SK-N-SH treated with all-trans-retinoic acid at 6 μM for 48 hours (cell line): Measurements from ENCODE around the gene GLYR1.

Experiments used
- ATAC-seq: fragments of 200-7000 bp; cut with Tn5 transposase; 3 replicates; pipeline ENCODE4 v1.9.1; 2020; ENCODE audit warnings: mild to moderate bottlenecking, moderate library complexity
- ARNTL ChIP-seq: fragments of 450-650 bp; formaldehyde crosslinking; IDR thresholded peaks from 2 replicates; pipeline ENCODE4 v1.5.0; 2020; ENCODE audit warnings: low read depth, mild to moderate bottlenecking, moderate library complexity, borderline replicate concordance
- BACH2 ChIP-seq: fragments of 250-450 bp; sonication (Bioruptor Pico); IDR thresholded peaks from 2 replicates; pipeline ENCODE4 v1.9.0; 2021; ENCODE audit warnings: mild to moderate bottlenecking, borderline replicate concordance
- ESRRG ChIP-seq: fragments of 250-450 bp; sonication (Bioruptor Pico); IDR thresholded peaks from 2 replicates; pipeline ENCODE4 v1.6.1; 2021; ENCODE audit warnings: mild to moderate bottlenecking
- GLIS3 ChIP-seq: fragments of 250-450 bp; sonication (Bioruptor Pico); IDR thresholded peaks from 2 replicates; pipeline ENCODE4 v1.5.0; 2020; ENCODE audit warnings: mild to moderate bottlenecking, moderate library complexity
- ISL1 ChIP-seq: fragments of 250-450 bp; sonication (Bioruptor Pico); IDR thresholded peaks from 2 replicates; pipeline ENCODE4 v2.1.2; 2022; ENCODE audit warnings: mild to moderate bottlenecking, moderate library complexity
- OSR1 ChIP-seq: fragments of 250-450 bp; sonication (Bioruptor Pico); IDR thresholded peaks from 2 replicates; pipeline ENCODE4 v1.8.0; 2022; ENCODE audit warnings: moderate library complexity, mild to moderate bottlenecking, inconsistent platforms
- PPARA ChIP-seq: fragments of 250-450 bp; sonication (Bioruptor Pico); IDR thresholded peaks from 2 replicates; pipeline ENCODE4 v1.5.0; 2020; ENCODE audit warnings: mild to moderate bottlenecking, borderline replicate concordance
- RARB ChIP-seq: fragments of 250-450 bp; sonication (Bioruptor Pico); IDR thresholded peaks from 2 replicates; pipeline ENCODE4 v1.8.0; 2021; ENCODE audit warnings: mild to moderate bottlenecking, moderate library complexity
- SNAI2 ChIP-seq: fragments of 250-450 bp; sonication (Bioruptor Pico); IDR thresholded peaks from 2 replicates; pipeline ENCODE4 v1.5.0; 2020; ENCODE audit warnings: mild to moderate bottlenecking, moderate library complexity
- TOX ChIP-seq: fragments of 250-450 bp; sonication (Bioruptor Pico); IDR thresholded peaks from 2 replicates; pipeline ENCODE4 v1.8.0; 2021; ENCODE audit warnings: mild to moderate bottlenecking, moderate library complexity, borderline replicate concordance
- ZC3H10 ChIP-seq: fragments of 250-450 bp; sonication (Bioruptor Pico); IDR thresholded peaks from 2 replicates; pipeline ENCODE4 v1.5.1; 2021; ENCODE audit warnings: mild to moderate bottlenecking, moderate library complexity
- ZFP3 ChIP-seq: fragments of 250-450 bp; sonication (Bioruptor Pico); IDR thresholded peaks from 2 replicates; pipeline ENCODE4 v1.5.0; 2020; ENCODE audit warnings: mild to moderate bottlenecking, moderate library complexity
- ZFP30 ChIP-seq: fragments of 450-650 bp; formaldehyde crosslinking; IDR thresholded peaks from 2 replicates; pipeline ENCODE4 v1.5.0; 2022; ENCODE audit warnings: mild to moderate bottlenecking, moderate library complexity
- ZNF565 ChIP-seq: fragments of 450-650 bp; formaldehyde crosslinking; conservative IDR thresholded peaks from 2 replicates; pipeline ENCODE4 v1.5.0; 2020; ENCODE audit warnings: low read depth, mild to moderate bottlenecking, moderate library complexity
- TF ChIP-seq, protein P1 (sequence below): fragments of 250-450 bp; sonication (Bioruptor Pico); IDR thresholded peaks from 2 replicates; pipeline ENCODE4 v1.5.1; 2021; ENCODE audit warnings: mild to moderate bottlenecking, moderate library complexity
- TF ChIP-seq, protein P2 (sequence below): fragments of 250-450 bp; sonication (Bioruptor Pico); IDR thresholded peaks from 2 replicates; pipeline ENCODE4 v1.5.1; 2020; ENCODE audit warnings: low read depth, mild to moderate bottlenecking, moderate library complexity
- TF ChIP-seq, protein P3 (sequence below): fragments of 250-450 bp; sonication (Bioruptor Pico); IDR thresholded peaks from 2 replicates; pipeline ENCODE4 v1.8.0; 2020; ENCODE audit warnings: mild to moderate bottlenecking, moderate library complexity, borderline replicate concordance
- TF ChIP-seq, protein P4 (sequence below): fragments of 250-450 bp; sonication (Bioruptor Pico); IDR thresholded peaks from 2 replicates; pipeline ENCODE4 v1.8.0; 2021; ENCODE audit warnings: low read depth, mild to moderate bottlenecking, moderate library complexity, borderline replicate concordance

GLYR1 gene

DNA sequence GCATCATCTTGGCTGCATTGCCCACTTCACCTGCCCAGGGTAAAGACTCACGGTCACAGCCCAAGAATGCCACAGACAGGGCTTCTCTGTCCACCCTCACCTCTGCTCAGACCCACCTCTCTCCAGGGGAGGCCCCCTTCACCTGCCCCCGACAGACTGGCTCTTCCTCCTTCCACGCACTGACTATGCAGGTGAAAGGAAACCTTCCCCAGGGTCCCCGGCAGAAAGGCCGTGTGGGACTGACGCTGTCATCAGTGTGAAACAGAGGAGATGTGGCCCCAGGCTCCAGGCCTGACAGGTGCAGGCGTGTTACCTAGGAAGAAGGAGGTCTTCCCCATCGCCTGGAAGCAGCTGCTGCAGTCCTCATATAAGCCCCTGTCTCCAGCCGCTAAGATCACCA is 35.3 kb downstream of the GLYR1 start:
- TF ChIP-seq, protein P1, sequence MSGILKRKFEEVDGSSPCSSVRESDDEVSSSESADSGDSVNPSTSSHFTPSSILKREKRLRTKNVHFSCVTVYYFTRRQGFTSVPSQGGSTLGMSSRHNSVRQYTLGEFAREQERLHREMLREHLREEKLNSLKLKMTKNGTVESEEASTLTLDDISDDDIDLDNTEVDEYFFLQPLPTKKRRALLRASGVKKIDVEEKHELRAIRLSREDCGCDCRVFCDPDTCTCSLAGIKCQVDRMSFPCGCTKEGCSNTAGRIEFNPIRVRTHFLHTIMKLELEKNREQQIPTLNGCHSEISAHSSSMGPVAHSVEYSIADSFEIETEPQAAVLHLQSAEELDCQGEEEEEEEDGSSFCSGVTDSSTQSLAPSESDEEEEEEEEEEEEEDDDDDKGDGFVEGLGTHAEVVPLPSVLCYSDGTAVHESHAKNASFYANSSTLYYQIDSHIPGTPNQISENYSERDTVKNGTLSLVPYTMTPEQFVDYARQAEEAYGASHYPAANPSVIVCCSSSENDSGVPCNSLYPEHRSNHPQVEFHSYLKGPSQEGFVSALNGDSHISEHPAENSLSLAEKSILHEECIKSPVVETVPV: no peak
- no peak for TF ChIP-seq RARB (CRISPR knock-in tag)
- TF ChIP-seq, protein P2, sequence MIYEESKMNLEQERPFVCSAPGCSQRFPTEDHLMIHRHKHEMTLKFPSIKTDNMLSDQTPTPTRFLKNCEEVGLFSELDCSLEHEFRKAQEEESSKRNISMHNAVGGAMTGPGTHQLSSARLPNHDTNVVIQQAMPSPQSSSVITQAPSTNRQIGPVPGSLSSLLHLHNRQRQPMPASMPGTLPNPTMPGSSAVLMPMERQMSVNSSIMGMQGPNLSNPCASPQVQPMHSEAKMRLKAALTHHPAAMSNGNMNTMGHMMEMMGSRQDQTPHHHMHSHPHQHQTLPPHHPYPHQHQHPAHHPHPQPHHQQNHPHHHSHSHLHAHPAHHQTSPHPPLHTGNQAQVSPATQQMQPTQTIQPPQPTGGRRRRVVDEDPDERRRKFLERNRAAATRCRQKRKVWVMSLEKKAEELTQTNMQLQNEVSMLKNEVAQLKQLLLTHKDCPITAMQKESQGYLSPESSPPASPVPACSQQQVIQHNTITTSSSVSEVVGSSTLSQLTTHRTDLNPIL (CRISPR knock-in tag): no peak
- no peak for TF ChIP-seq ZFP30 (CRISPR knock-in tag)
- no peak for TF ChIP-seq ARNTL (CRISPR knock-in tag)
- no peak for TF ChIP-seq ESRRG (CRISPR knock-in tag)
- ATAC-seq: no peak; the same call in 2 of the 3 replicates

DNA sequence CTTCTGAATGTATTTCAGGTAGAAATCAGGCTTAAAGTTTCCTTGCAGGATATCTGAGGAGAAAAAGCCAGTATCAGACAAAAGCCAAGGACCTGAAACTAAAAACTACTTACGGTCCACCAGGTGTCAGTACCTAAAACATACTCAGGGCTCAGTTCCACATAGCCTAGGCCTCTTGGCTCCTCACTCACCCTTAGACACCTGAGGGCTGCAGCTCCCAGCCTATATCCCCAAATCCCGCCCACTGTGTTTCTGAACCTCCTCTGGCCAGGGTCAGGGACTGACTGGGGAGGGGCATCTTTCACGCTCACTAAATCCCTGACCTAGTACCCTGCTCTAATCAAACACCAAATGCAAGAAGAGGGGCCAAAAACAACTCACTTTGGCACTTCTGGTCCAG is 35.8 kb downstream of the GLYR1 start:
- ATAC-seq: no peak
- no peak for TF ChIP-seq PPARA
- no peak for TF ChIP-seq GLIS3
- TF ChIP-seq ESRRG (CRISPR knock-in tag): no peak
- TF ChIP-seq, protein P2 (CRISPR knock-in tag): no peak
- TF ChIP-seq, protein P3, sequence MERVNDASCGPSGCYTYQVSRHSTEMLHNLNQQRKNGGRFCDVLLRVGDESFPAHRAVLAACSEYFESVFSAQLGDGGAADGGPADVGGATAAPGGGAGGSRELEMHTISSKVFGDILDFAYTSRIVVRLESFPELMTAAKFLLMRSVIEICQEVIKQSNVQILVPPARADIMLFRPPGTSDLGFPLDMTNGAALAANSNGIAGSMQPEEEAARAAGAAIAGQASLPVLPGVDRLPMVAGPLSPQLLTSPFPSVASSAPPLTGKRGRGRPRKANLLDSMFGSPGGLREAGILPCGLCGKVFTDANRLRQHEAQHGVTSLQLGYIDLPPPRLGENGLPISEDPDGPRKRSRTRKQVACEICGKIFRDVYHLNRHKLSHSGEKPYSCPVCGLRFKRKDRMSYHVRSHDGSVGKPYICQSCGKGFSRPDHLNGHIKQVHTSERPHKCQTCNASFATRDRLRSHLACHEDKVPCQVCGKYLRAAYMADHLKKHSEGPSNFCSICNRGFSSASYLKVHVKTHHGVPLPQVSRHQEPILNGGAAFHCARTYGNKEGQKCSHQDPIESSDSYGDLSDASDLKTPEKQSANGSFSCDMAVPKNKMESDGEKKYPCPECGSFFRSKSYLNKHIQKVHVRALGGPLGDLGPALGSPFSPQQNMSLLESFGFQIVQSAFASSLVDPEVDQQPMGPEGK (CRISPR knock-in tag): no peak
- TF ChIP-seq SNAI2: no peak
- TF ChIP-seq OSR1 (CRISPR knock-in tag): no peak
- TF ChIP-seq, protein P4, sequence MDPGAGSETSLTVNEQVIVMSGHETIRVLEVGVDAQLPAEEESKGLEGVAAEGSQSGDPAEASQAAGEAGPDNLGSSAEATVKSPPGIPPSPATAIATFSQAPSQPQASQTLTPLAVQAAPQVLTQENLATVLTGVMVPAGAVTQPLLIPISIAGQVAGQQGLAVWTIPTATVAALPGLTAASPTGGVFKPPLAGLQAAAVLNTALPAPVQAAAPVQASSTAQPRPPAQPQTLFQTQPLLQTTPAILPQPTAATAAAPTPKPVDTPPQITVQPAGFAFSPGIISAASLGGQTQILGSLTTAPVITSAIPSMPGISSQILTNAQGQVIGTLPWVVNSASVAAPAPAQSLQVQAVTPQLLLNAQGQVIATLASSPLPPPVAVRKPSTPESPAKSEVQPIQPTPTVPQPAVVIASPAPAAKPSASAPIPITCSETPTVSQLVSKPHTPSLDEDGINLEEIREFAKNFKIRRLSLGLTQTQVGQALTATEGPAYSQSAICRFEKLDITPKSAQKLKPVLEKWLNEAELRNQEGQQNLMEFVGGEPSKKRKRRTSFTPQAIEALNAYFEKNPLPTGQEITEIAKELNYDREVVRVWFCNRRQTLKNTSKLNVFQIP: no peak
- TF ChIP-seq BACH2 (CRISPR knock-in tag): no peak

DNA sequence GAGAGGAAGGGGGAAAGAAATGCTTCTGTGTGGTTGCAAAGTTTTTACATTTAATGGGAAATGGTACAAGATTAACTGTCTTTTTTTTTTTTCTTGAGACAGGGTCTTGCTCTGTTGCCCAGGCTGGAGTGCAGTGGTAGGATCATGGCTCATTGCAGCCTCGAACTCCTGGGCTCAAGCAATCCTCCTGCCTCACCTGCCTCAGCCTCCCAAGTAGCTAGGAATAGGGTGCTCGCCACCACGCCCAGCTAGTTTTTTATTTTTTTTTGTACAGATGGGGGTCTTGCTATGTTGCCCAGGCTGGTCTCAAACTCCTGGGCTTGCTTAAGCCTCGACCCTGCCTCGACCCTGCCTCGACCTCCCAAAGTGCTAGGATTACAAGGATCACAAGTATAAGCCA is 40.8 kb downstream of the GLYR1 start:
- ATAC-seq: no peak
- TF ChIP-seq PPARA (no peak), ZFP30 (CRISPR knock-in tag) (no peak), ARNTL (CRISPR knock-in tag) (no peak), GLIS3 (no peak), TOX (CRISPR knock-in tag) (no peak), OSR1 (CRISPR knock-in tag) (no peak), ZC3H10 (CRISPR knock-in tag) (no peak), ESRRG (CRISPR knock-in tag) (no peak)
- TF ChIP-seq, protein P1: no peak
- TF ChIP-seq, protein P4: no peak

DNA sequence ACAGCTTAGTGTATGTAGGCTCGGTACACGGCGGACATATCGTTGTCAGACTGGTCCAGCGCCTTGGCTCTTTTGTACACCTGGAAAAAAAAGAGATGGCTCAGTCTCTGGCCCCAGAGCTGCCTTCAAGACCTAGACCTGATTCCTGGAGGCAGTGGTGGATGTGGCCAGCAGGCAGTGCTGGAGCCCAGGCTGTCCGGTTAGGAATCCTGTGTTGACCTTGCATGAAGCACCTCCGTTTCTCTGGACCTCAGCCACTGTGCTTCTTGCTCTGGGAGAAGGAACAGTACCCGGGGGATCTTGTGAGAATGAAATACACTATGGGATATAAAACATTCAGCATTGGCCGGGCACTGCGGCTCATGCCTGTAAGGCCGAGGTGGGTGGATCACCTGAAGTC is 41.9 kb downstream of the GLYR1 start:
- TF ChIP-seq ZFP3 (CRISPR knock-in tag) (no peak), OSR1 (CRISPR knock-in tag) (no peak), GLIS3 (no peak), ISL1 (no peak), ZNF565 (CRISPR knock-in tag) (no peak), TOX (CRISPR knock-in tag) (no peak)
- TF ChIP-seq, protein P2 (CRISPR knock-in tag): no peak
- TF ChIP-seq, all 23 proteins: peak for 0

More for the DNA sequence above, 41.9 kb downstream of the GLYR1 start:
- ATAC-seq: no peak
